Activated CD8-positive, alpha-beta T cell treated with anti-CD3 and anti-CD28 coated beads for 36 hours (primary cell): ENCODE results near the gene HOXB5. TPM values are rescaled to one million over a fixed set of nuclear protein-coding genes. Genes with fewer than 3 reads are reported as not detected.
A peak's percentile ranks its signal among the peaks of the same experiment; 100 is the strongest.

Source experiments
- ATAC-seq: fragments of 200-7000 bp; cut with Tn5 transposase; one replicate; pipeline ENCODE4 v1.10.0; 2021; ENCODE audit warnings: mild to moderate bottlenecking, moderate library complexity
- CTCF ChIA-PET: fragments of 350-600 bp; sonication (Branson Sonifier 250); formaldehyde crosslinking; loops from one replicate; lab custom pipeline; 2021; ENCODE audit warnings: antibody characterized with exemption; lab: Charles Lee
- POLR2A ChIA-PET: fragments of 350-600 bp; sonication (Branson Sonifier 250); formaldehyde crosslinking; loops from one replicate; lab custom pipeline; 2021; ENCODE audit warnings: antibody characterized with exemption; lab: Charles Lee
- DNase-seq: peaks from one replicate; pipeline ENCODE4 v3.0.0-alpha.2; 2020
- H3K27ac Mint-ChIP-seq: one replicate; pipeline ENCODE4 v1.8.0; 2021; ENCODE audit warnings: mild to moderate bottlenecking, mixed read lengths
- H3K27me3 Mint-ChIP-seq: one replicate; pipeline ENCODE4 v1.8.0; 2021; ENCODE audit warnings: mixed read lengths
- H3K36me3 Mint-ChIP-seq: one replicate; pipeline ENCODE4 v1.8.0; 2021; ENCODE audit warnings: low read depth, mixed read lengths
- H3K4me1 Mint-ChIP-seq: one replicate; pipeline ENCODE4 v1.8.0; 2021; ENCODE audit warnings: low read depth, mixed read lengths
- H3K4me3 Mint-ChIP-seq: one replicate; pipeline ENCODE4 v1.8.0; 2021; ENCODE audit warnings: mild to moderate bottlenecking, moderate library complexity, mixed read lengths
- H3K9me3 Mint-ChIP-seq: one replicate; pipeline ENCODE4 v1.8.0; 2021; ENCODE audit warnings: mixed read lengths
- intact Hi-C: fragments of 100-400 bp; cut with micrococcal nuclease; formaldehyde crosslinking; loops from one replicate; pipeline ENCODE4 v1.10.0; 2022
- total RNA-seq, 2 experiments: library from RNA; stranded (reverse); gene quantifications; one replicate each; pipeline ENCODE4 v1.2.3, GENCODE V29; 2021
- TF ChIP-seq, protein P1 (sequence below): fragments of 200-600 bp; IDR thresholded peaks from one replicate; pipeline ENCODE4 v1.8.0; 2022; ENCODE audit warnings: antibody characterized with exemption, mild to moderate bottlenecking

The HOXB5 gene
- total RNA-seq, 2 experiments from 2014 or later = not detected

DNA sequence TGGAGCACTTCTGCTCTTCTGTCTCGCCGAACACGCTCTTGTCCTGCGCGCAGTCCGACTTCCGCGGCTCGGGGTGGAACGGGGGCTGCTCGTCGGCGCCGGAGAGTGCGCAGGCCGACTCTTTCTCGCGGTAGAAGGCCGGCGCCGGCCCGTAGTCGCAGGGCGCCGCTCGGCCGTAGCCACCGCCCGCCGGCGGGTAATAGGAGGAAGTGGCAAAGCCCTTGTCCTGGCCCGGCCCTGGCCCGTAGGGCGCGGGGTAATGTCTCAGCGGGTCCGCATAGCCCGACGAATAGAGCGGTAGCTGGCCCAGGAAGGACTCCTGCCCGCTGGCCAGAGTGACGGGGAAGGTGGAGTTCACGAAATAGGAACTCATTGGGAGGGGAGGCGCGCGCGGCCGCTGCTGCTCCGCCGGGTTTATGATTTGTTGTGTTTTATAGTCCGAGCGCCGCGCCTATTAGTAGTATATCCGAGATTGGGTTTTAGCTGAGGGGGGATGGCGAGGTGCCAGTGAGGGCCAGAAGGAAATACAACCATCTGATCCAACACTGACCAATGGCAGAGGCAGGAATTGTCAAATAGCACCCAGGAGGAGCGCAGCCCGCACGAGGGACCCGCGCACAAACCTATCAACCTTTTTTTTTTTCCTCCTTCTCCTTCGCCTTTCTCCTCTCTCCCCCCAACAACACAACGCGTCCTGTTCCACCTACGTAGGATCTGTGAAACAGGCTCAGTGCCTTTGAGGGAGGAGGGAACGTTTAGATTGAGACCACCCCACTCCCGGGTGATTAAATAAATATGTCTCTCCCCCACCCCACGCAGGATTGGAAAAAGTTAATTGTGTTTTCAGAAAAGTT is 4.4 kb upstream of the HOXB5 start:
- POLR2A ChIA-PET = interaction anchor here (0.6 to 0.8 kb wide), 2 partner anchors 348 to 587 kb away, joined by 3 read pairs; no protein-coding TSS in a partner anchor
- peak; percentile 15 for ATAC-seq
- Mint-ChIP-seq H3K27ac (no peak overlapping the region), H3K9me3 (no peaks in the 10 kb centered on the region), H3K4me3 (peak overlapping the region; percentile 59), H3K36me3 (no peaks in the 10 kb centered on the region), H3K27me3 (peaks cover 85% of the 10 kb centered on the region), H3K4me1 (peaks cover 35% of the 10 kb centered on the region)
- DNase-seq = peak; percentile 50
- CTCF ChIA-PET = no interaction called here
- TF ChIP-seq, protein P1, sequence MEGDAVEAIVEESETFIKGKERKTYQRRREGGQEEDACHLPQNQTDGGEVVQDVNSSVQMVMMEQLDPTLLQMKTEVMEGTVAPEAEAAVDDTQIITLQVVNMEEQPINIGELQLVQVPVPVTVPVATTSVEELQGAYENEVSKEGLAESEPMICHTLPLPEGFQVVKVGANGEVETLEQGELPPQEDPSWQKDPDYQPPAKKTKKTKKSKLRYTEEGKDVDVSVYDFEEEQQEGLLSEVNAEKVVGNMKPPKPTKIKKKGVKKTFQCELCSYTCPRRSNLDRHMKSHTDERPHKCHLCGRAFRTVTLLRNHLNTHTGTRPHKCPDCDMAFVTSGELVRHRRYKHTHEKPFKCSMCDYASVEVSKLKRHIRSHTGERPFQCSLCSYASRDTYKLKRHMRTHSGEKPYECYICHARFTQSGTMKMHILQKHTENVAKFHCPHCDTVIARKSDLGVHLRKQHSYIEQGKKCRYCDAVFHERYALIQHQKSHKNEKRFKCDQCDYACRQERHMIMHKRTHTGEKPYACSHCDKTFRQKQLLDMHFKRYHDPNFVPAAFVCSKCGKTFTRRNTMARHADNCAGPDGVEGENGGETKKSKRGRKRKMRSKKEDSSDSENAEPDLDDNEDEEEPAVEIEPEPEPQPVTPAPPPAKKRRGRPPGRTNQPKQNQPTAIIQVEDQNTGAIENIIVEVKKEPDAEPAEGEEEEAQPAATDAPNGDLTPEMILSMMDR = no peak
- intact Hi-C loops = no loop called here

GRCh38 chr17:48597528-48597777 is 3.9 kb upstream of the HOXB5 start:
- H3K27me3 Mint-ChIP-seq = peaks cover 85% of the 10 kb centered on the region
- ATAC-seq (no peak), DNase-seq (no peak)
- ChIA-PET POLR2A (no interaction called here), CTCF (no interaction called here)
- no peak overlapping the region for H3K27ac Mint-ChIP-seq
- H3K4me3 Mint-ChIP-seq = peak overlapping the region; percentile 59
- TF ChIP-seq, protein P1 = no peak
- peaks cover 37% of the 10 kb centered on the region for H3K4me1 Mint-ChIP-seq
- intact Hi-C loops = no loop called here
- no peaks in the 10 kb centered on the region for H3K36me3 Mint-ChIP-seq
- no peaks in the 10 kb centered on the region for H3K9me3 Mint-ChIP-seq

DNA sequence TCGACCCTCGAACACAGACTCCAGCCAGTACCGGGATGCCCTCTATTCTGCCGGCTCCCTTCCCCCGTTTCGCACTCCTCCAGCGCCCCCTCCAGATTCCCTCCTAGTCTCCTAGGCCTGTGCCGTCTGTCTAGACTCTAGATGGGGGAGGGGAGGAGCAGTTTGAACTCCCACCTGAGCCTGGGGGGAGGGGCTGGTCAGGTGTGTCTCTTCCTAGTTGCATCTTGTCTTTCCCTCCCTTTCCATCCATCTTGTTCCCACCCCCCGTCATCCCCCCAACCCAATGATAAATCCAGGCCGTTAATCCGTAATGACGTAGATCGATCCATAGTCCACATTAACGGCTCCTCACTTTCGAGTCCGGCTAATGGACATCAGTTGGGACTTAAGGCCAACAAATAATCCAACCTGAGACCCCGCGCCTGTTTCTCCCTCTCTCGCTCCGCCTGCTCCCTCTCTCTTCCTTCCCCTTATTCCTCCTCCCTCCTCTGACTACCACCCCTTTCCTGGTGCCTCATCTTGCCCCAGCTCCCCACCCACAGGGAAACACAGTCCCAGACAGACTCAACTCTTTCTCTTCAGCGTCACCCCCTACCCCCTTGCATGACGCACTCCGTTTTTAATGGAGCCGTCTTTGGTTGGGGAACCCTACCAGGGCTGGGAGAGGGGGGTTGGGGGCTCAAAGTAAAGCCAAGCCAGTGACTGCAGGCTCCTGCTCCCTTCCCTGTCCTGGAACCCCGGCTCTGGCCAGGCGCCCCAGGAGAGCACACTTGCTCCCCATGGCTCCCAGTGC is 3.4 kb upstream of the HOXB5 start:
- Mint-ChIP-seq H3K4me3 (peak overlapping the region; percentile 59), H3K4me1 (peaks cover 34% of the 10 kb centered on the region), H3K27me3 (peaks cover 84% of the 10 kb centered on the region), H3K36me3 (no peaks in the 10 kb centered on the region), H3K27ac (no peak overlapping the region), H3K9me3 (no peaks in the 10 kb centered on the region)
- ChIA-PET CTCF (interaction anchor here (0.9 to 4.7 kb wide), 6 partner anchors 9 to 288 kb away, joined by 3 to 45 read pairs (median 7); partner anchors contain the start of gene HOXB6), POLR2A (no interaction called here)
- TF ChIP-seq, protein P1 = no peak
- ATAC-seq (peak; percentile 2), DNase-seq (no peak)
- intact Hi-C loops = no loop called here

DNA sequence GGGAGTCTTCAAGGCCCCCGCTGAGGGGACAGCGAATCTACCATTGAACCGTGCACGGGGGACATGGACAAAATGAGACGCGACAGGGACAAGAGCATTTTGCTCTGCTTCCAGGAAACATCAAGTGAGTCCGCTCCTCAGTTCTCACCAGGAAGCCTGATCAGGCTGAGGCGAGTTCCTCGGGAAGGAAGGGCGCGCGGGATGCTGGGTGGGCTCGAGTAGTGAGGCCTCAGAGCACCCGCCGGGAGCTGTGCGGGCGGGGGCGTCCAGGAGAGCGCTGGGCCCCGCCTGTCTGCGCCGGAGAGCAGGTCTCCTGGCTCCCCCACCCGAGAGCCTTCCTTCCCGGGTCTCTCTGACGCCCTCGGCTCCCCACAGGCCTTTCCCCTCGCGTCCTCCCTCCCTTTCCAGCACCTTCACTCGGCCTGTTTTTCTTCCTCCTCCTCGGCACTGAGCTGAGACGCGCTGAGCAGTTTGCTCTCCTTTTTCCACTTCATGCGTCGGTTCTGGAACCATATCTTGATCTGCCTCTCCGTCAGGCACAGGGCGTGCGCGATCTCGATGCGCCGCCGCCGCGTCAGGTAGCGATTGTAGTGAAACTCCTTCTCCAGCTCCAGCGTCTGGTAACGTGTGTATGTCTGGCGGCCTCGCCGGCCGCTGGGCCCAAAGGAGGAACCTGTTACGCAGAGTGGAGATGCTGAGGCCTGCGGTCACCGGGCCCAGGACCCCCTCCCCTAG is 2.6 kb upstream of the HOXB5 start:
- peaks cover 29% of the 10 kb centered on the region for H3K4me1 Mint-ChIP-seq
- no peaks in the 10 kb centered on the region for H3K9me3 Mint-ChIP-seq
- H3K36me3 Mint-ChIP-seq = no peaks in the 10 kb centered on the region
- H3K4me3 Mint-ChIP-seq = peak overlapping the region; percentile 59
- intact Hi-C loops = no loop called here
- ChIA-PET CTCF (interaction anchor here (0.9 to 4.7 kb wide), 8 partner anchors 8 to 333 kb away, joined by 3 to 45 read pairs (median 7); partner anchors contain the start of genes HOXB6 and HOXB9), POLR2A (interaction anchor here (0.5 to 1.2 kb wide), 2 partner anchors 14 to 33 kb away, joined by 3 to 4 read pairs; no protein-coding TSS in a partner anchor)
- H3K27me3 Mint-ChIP-seq = peaks cover 82% of the 10 kb centered on the region
- H3K27ac Mint-ChIP-seq = no peak overlapping the region
- TF ChIP-seq, protein P1 = no peak
- DNase-seq = peak; percentile 59
- peak; percentile 29 for ATAC-seq
